Superior temporal gyrus (tissue), 1 donor: Measurements from ENCODE around the gene ASMT.
"Not testable (repeated sequence)": the region's sequence is repeated elsewhere in the genome, so short reads cannot be mapped to it uniquely, and the experiment has no call there.

Experiments
- DNase-seq: peaks from one replicate; pipeline ENCODE4 v3.0.0-alpha.2; 2016; ENCODE audit errors: extremely low spot score

ASMT gene

DNA sequence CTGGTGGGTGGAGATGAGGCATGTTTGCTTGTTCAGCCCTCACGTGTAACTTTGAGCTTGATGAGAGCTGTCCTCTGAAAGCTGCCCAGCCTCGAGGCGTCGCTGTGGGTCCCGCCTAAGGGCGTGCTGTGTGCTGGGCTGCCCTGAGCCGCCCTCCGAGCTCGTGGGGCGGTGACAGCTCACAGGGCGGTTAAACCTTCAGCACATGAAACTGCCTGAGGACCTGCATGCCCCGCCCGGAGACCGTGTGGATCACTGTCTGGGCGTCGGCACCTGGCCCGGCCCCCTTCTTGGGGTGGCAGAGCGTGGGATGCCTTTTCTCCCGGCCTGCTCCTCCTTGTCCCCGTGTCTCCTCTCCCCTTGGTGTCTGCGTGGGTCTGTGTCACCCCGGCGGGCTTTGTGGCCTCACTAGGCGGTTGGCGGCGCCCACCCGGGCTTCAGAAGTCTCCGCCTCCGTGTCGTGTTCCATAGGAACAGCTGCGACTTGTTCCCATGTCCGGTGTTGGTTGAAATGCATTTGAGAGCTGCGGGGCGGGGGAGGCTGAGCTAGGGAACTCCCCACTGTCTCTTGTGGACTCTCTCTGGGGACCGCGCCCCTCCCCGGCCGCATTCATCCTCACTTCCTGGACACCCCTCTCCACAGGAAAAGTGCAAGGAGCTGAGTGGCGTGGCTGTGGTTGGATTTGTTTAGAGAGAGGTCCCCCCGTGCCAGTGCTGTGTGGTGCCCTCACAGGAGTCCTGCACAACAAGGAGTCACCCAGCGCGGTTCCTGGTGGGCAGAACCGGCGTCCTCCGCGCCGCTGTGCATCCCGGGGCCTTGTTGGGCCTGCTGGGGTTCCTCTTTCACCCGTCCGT lies 16.6 kb upstream of the ASMT start:
- no peak for DNase-seq

DNA sequence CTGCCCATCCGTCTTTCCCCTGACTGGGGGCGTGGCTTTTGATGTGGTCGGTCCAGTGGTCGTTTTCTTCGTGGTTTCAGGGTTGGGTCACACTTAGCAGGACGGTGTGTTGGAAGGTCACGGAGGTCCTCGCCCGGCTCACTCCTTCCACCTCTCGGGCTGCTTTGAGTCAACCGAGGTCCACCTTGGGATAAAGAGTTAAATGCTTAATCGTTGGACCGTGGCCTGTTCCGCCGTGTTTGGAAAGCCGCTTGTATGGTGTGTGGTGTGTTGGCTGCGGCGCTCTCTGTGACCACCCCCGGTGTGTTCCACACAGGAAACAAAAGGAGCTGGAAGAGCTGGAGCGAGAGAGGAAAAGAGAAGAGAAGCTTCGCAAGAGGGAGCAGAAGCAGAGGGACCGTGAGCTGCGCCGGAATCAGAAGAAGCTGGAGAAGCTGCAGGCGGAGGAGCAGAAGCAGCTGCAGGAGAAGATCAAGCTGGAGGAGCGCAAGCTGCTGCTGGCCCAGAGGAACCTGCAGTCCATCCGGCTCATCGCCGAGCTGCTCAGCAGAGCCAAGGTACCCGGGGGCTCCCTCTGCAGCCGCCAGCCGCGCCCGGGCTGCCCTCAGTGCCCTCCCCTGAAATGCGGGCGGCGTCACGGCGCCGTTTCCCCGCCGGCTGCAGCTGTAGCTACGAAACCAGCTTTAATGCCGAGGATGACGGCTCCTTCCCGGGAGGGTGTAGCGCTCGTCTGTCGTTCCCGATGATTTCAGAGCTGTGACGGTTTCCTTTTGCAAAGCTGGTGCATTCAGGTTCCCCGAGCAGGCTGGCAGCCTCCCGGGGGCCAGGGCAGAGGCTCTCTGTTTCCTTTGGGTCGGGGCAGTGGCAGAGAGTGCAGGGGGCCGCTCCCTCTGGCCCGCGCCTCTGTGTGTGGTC lies 15.7 kb upstream of the ASMT start:
- no peak for DNase-seq

DNA sequence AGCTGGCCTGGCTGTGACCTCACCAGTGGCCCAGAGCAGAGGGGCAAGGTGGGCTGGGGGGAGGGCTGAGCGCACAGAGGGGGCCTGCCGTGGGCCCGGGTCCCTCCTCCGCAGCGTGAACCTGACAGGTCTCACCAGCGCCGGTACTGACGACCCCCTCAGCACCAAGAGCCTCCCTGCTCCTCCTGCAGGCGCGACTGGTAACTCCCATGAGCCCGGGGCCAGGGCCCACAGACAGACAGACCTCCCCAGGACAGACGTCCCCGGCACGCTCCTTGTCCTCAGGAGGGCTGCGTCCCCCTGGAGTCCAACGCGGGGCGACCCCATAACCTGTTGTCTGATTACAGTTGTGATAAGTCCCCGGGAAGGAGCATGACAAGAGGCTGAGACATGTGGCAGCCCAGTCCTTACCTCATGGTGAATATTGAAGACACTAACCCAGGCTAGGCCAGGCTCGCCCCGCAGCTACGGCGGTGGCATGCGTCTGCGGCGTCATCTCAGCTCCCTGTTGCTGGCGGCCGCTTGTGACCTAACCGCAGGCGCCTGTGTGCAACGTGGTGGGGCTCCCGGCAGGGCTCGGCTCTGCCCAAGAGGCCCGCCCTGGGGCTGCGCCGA lies 15.0 kb upstream of the ASMT start:
- DNase-seq = no peak

DNA sequence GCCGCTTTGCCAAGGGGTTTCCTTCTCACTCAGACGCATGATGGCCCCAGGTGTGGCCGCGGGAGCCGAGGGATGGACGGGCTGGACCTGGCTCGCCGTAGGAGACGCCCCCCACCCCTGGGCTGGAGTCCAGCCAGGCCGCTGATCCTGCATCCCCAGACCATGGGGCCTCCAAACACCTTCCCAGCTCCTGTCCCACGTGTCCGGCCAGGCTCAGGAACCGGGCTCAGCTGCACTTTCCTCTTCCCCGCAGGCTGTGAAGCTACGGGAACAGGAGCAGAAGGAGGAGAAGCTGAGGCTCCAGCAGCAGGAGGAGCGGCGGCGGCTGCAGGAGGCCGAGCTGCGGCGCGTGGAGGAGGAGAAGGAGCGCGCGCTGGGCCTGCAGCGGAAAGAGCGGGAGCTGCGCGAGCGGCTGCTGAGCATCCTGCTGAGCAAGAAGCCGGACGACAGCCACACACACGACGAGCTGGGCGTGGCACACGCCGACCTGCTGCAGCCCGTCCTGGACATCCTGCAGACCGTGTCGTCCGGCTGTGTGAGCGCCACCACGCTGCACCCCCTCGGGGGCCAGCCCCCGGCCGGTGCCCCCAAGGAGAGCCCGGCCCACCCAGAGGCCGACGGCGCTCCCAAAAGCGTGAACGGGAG lies 14.3 kb upstream of the ASMT start:
- no peak for DNase-seq

DNA sequence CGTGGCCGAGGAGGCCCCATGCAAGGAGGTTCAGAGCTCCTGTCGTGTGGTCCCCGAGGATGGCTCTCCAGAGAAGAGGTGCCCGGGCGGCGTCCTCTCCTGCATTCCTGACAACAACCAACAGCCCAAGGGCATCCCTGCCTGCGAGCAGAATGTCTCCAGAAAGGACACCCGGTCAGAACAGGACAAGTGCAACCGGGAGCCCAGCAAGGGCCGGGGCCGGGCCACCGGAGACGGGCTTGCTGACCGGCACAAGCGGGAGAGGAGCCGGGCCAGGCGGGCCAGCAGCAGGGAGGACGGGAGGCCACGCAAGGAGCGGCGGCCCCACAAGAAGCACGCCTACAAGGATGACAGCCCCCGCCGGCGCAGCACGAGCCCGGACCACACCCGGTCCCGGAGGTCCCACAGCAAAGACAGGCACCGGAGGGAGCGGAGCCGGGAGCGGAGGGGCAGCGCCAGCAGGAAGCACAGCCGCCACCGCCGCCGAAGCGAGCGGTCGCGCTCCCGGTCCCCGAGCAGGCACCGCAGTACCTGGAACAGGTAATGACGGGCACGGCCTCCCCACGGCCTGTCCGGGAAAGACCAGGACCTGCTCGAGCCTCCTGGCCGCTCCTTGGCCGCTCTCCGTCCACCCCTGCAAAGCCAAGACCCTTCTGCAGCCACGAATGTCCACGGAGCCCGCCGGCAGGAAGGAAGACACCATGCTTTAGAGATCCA lies 13.7 kb upstream of the ASMT start:
- no peak for DNase-seq

DNA sequence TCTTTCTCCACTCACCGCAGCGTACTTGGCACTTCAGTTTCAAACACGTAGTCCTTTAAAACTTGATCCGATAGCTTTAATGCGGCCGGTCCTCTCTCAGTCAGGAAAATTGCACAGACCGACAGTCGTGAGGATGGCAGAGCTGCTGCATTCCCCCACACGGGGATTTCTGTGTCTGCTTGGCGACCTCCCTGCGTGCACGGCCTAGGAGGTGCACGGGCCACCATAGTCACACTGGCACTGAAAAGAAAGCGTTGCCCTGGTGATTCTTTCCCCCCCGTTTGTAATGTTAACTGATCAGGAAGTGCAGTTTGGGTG lies 13.1 kb upstream of the ASMT start:
- DNase-seq = no peak

DNA sequence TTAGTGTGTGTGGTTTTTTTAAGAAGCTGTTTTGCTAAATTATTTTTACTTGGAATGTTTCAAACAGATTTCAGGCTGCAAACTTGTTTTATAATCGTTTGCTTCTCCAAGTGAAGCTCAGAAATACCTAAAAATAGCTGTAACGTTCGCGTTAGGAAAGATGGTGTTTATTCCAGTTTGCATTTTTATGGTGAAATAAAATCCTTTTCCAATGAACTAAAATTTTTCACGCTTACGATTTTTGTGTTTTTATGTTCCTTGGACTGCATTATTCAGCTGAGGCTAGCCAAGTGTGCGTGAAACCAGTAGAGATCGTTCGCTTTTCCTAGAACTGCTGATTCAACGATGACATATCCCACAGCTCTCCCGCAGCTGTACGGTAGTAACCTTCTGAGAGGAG lies 12.6 kb upstream of the ASMT start:
- DNase-seq = no peak

DNA sequence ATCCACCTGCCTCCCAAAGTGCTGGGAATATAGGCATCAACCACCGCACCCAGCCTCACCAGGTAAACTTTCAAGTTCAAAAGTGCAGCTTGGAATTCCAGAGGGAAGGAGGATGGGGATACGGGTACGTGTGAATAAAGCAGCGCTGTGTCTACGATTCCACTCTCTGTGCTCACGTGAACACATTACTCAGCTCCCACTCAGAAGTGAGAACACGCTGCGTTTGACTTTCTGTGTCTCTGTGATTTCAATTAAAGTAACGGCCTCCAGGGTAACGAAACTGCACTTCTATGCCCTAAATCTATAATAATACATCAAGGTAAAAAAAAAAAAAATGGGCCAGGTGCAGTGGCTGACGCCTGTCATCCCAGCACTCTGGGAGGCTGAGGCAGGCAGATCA lies 8.4 kb upstream of the ASMT start:
- no peak for DNase-seq

DNA sequence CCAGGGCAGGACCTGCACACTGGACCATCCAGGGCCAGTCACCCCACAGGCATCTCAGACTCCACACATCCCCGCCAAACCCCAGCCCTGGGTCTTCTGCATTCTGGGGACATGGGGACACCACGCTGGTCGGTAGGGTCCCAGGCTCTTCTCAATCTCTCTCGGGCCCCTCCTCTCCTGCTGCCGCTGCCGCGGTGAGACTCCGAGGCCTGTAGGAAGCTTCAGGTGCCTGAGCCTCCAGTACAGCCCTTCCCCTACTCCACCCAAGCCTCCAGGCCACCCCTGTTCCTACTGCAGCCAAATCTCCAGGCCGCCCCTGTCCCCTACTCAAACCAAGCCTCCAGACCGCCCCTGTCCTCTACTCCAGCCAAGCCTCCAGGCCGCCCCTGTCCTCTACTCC lies 5.5 kb upstream of the ASMT start:
- no peak for DNase-seq

DNA sequence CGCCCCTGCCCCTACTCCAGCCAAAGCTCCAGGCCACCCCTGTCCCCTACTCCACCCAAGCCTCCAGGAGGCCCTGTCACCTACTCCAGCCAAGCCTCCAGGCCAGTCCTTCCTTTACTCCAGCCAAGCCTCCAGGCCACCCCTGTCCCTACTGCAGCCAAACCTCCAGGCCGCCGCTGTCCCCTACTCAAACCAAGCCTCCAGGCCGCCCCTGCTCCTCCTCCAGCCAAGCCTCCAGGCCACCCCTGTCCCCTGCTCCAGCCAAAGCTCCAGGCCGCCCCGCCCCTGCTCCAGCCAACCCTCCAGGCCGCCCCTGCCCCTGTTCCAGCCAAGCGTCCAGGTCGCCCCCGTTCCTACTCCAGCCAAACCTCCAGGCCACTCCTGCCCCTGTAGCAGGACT lies 5.1 kb upstream of the ASMT start:
- DNase-seq = no peak

DNA sequence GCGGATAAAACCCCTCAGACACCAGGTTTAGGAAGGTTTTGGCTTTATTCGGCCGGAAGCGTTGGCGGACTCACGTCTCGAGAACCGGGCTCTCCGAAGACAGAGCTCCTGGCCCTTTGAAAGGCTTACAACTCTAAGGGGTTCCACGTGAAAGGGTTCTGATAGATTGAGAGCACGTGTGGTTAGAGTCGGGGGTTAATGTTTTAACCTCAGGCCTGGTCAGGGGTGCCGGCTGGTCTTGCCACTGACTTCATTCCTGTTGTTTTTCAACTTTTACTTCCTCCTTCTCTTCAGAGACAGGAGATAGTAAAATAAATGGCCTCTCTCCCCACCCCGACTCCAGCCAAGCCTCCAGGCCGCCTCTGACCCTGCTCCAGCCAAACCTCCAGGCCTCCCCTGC lies 4.7 kb upstream of the ASMT start:
- no peak for DNase-seq

DNA sequence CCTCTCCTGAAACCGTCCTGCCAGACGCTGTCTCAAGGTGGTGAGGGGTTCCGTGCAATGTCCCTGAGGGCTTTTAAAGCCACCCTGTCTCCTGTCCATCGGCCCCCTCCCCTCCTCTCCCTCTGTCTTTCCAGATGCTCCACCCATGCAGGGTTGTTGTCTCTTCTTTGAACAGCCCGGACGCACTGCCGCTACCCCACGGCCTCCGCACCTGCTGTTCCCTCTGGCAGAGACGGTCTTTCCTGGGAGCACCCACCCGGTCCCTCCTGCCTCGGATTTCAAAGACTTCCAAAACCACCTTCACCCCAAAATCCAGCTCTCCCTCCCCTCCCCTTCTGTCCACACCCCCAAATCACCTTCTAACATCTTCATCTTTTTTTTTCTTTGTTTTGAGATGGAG lies 4.1 kb upstream of the ASMT start:
- no peak for DNase-seq

DNA sequence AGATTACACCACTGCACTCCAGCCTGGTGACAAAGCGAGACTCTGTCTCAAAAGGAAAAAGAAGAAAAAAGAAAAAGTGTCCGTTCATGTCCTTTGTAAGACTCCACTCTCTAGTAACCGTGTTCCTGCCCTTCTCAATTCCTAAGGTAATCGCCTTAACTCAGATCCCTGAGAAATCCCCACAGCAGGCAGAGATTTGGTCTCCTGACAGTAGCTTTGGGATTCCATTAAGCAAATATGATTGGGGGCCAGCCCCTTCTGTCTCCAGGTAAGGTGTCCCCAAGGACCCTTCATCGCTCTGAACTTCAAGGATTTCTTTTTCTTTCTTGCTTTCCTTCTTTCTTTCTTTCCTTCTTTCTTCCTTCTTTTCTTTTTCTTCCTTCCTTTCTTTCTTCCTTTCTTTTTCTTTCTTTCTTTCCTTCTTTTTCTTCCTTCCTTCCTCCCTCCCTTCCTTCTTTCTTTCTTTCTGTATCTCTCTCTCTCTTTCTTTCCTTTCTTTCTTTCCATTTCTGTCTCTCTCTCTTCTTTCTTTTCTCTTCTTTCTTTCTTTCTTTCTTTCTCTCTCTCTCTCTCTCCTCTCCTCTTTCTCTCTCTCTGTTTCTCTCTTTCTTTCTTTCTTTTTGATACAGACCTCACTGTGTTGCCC lies 2.1 kb upstream of the ASMT start:
- no peak for DNase-seq

DNA sequence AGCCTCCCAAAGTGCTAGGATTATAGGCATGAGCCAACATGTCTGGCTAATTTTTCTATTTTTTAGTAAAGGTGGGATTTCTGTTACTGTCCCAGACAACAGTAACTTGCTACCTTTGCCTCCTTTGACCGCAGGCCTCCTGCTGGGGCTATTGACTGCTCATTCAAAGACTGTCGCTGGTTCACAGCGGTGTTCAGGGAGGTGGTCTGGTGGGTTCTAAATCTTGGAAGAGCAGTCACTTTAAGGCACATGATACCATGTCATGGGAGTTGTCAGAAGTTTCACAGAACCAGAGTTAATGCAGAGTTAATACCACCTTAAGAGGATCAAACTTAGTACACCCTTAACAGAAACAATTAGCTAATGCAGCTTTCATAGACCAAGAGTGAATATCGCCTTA lies 3.8 kb downstream of the ASMT start:
- DNase-seq = no peak

DNA sequence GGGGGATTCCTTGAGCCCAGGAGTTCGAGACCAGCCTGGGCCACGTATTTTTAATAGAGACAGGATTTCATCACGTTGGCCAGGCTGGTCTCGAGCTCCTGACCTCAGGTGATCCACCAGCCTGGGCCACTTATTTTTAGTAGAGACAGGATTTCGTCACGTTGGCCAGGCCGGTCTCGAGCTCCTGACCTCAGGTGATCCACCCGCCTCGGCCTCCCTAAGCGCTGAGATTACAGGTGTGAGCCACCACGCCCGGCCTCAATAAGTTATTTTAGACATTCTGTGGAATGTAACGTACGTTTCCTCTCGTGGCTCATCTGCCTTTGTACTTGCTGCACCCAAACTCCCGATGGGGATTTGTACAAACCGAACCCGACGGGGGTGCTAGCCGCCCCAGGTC lies 8.8 kb downstream of the ASMT start:
- no peak for DNase-seq

DNA sequence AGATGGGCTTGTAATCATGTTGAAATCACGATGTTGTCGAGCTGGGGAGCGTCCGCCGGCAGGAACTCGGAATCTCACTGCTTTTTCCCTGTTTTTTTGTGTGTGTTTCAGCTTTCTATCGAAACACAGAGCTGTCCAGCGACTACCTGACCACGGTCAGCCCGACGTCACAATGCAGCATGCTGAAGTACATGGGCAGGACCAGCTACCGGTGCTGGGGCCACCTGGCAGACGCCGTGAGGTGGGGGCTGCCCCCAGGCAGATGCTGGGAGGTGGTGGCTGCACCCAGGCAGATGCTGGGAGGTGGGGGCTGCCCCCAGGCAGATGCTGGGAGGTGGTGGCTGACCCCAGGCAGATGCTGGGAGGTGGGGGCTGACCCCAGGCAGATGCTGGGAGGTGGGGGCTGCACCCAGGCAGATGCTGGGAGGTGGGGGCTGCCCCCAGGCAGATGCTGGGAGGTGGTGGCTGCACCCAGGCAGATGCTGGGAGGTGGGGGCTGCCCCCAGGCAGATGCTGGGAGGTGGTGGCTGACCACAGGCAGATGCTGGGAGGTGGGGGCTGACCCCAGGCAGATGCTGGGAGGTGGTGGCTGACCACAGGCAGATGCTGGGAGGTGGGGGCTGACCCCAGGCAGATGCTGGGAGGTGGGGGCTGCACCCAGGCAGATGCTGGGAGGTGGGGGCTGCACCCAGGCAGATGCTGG lies 9.4 kb downstream of the ASMT start:
- not testable (repeated sequence) for DNase-seq

DNA sequence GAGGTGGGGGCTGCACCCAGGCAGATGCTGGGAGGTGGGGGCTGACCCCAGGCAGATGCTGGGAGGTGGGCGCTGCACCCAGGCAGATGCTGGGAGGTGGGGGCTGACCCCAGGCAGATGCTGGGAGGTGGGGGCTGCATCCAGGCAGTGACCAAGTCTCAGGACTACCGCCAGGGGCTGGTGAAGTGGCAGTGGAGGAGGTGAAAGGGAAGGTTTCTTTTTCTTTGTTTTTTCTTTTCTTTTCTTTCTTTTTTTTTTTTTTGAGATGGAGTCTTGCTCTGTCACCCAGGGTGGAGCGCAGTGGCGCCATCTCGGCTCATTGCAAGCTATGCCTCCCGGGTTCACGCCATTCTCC lies 10.0 kb downstream of the ASMT start:
- not testable (repeated sequence) for DNase-seq

DNA sequence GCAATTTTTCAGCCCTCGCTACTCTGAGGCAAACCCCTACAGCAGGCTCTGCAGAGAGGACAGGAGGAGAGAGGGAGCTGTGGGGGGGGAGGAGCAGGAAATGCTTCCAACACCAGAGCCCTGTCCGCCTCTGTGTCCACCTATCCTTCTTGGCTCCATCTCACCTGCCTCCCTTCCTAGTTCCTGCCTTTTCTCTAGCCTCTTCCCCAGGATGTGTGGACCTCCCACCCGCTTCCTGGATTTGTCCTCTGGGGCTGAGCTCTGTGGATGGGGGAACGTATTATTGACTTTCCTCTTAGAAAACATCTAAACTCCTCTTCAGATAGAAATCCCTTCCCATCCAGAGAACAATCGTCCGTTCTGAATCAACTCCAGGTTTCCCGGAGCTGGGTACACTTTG lies 14.4 kb downstream of the ASMT start:
- no peak for DNase-seq

DNA sequence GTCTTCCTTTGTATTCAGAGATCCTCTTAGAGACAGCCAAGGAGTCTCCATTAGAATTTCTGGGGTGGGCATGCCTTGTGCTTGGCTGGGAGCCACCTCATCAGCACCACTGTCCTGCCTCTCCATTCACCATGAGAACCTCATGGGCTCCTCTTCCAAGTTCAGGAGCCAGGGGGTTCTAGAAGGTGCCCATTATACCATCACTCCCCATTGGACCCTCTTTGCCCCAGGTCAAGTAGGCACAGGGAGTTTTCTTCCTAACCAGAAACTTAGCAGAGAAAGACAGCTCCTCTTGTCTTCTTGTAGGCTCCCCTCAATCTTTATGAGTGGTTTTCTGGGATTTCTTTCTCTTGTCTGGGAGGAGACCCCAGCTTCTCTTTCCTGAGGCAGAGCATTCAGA lies 31.1 kb downstream of the ASMT start:
- DNase-seq = no peak

DNA sequence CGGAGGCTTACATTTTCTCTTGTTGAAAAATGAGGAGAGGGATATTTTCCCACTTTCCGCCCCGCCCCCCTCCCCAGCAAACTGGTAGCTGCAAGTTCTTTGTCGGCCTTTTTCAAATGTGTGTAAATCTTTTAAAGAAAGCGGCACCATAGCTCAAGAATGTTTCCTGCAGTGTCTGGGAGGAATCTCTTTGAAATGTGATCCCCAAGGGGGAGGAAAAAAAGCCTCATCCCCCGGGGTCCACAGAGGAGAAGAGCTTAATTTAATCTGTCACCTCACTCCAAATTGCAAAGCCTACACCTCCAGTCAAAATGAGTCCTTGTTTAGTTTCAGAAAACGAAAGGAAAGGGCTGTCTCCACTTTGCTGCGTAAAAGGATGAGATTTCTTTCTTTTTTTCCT lies 34.8 kb downstream of the ASMT start:
- DNase-seq = no peak
